Muscle of back (tissue), 13 donors: ENCODE data around the gene CHMP6. TPM values are rescaled to one million over a fixed set of nuclear protein-coding genes. Genes with fewer than 3 reads are reported as not detected.

Experiments used
- DNase-seq, 3 donors: peaks; one replicate each; pipeline versions ENCODE4 v3.0.0 to v3.0.0-alpha.2; 2013
- long read RNA-seq, 9 donors: transcript quantifications; one replicate each; lab custom pipeline, GENCODE V29; 2026
- polyA plus RNA-seq, 10 donors: library from polyadenylated mRNA; unstranded; fragments of 120-200 nt; gene quantifications; one replicate each; pipeline ENCODE4 v1.2.1, GENCODE V29; 2013; ENCODE audit not compliant: insufficient read length in 10 of 10

The CHMP6 gene
- 10 to 100 TPM; 17.0 to 26.6 (median 24.9) TPM for polyA plus RNA-seq
- long read RNA-seq, donor 1, transcript CHMP6-201 (8 exons, 1,664 nt), result major isoform, 18 of 18 reads
- long read RNA-seq, donor 1, partial matches to known transcripts, result 0 of 18 reads
- long read RNA-seq, donor 1, other reads (novel, unspliced or antisense), result 0 of 18 reads
- long read RNA-seq, donor 2, transcript CHMP6-201 (8 exons, 1,664 nt), result major isoform, 13 of 13 reads
- long read RNA-seq, donor 2, partial matches to known transcripts, result 0 of 13 reads
- long read RNA-seq, donor 2, other reads (novel, unspliced or antisense), result 0 of 13 reads
- long read RNA-seq, donor 3, result 0 reads
- long read RNA-seq, donor 4, transcript CHMP6-201 (8 exons, 1,664 nt), result major isoform, 9 of 9 reads
- long read RNA-seq, donor 4, partial matches to known transcripts, result 0 of 9 reads
- long read RNA-seq, donor 4, other reads (novel, unspliced or antisense), result 0 of 9 reads
- long read RNA-seq, donor 5, transcript CHMP6-201 (8 exons, 1,664 nt), result major isoform, 21 of 21 reads
- long read RNA-seq, donor 5, partial matches to known transcripts, result 0 of 21 reads
- long read RNA-seq, donor 5, other reads (novel, unspliced or antisense), result 0 of 21 reads
- long read RNA-seq, donor 6, transcript CHMP6-201 (8 exons, 1,664 nt), result major isoform, 13 of 13 reads
- long read RNA-seq, donor 6, partial matches to known transcripts, result 0 of 13 reads
- long read RNA-seq, donor 6, other reads (novel, unspliced or antisense), result 0 of 13 reads
- long read RNA-seq, donor 7, transcript CHMP6-201 (8 exons, 1,664 nt), result major isoform, 13 of 13 reads
- long read RNA-seq, donor 7, partial matches to known transcripts, result 0 of 13 reads
- long read RNA-seq, donor 7, other reads (novel, unspliced or antisense), result 0 of 13 reads
- long read RNA-seq, donor 8, transcript CHMP6-201 (8 exons, 1,664 nt), result major isoform, 11 of 11 reads
- long read RNA-seq, donor 8, partial matches to known transcripts, result 0 of 11 reads
- long read RNA-seq, donor 8, other reads (novel, unspliced or antisense), result 0 of 11 reads
- long read RNA-seq, donor 9, partial matches to known transcripts, result 0 of 2 reads
- long read RNA-seq, donor 9, other reads (novel, unspliced or antisense), result 0 of 2 reads

DNA sequence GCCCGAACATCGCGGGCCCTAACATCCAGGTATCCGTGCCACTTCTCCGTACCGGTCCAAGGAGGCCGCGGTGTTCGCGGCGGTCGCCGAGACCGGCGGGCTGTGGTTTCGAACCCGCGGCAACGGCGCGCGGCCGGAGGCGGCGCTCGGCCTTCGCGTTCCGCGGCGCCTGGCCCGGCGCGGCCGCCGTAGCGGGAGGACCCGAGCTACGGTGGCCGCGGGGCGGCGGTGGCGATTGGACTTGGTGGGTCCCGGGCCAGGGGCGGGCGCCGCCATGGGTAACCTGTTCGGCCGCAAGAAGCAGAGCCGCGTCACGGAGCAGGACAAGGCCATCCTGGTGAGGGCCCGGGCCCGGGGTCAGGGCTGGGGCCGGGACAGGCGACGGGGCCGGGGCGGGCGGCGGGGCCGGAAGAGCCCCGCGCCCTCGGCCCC lies at the start of gene CHMP6:
Gene CHMP6 (plus strand): TSS at position 197 of the 432 bp plus-strand sequence. CDS start 78 bp downstream, at position 275.
- peak; percentile 80 to 92 (median 88) for DNase-seq

DNA sequence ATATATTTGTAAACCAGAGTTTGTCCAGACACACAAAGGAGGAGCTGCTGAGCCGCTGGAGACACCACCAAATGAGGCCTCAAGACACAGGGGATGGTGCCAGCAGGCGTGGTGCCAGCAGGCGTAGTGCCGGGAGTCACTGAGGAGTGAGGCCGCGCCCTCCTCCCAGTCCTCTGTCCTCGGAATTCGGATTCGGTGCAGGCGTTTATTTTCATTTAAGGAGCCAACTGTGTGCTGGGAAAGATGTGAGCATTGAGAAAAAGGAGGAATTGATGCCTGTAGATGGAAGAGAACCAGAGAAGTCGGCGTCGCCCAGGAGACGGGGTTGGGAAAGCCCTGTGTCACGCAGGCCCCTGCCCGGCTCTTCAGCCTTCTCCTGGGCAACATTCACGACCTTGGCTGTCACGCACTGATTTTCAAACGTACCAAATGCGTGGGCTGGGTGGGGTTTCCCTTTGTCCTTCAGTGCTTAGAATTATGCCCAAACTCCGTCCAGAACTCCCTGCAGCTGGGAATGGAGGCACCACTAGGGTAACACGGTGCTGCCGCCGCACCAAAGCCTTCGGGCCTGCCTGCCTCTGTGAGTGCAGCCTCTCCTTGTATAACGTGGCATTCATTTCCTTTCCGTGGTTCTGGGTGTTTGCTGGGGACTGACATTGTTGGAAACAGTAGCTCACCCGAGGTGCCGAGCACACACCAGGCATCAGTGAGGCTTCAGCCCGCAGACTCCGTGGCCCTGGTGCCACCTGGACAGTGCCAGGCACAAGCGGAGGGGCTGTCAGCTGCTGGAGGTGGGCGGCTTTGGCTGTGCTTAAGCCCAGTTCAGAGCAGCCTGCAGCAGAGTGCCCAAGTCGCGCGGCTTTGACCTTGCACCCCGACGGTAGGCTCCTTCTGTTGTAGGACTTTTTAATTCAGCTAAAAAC lies 49.0 kb upstream of the CHMP6 start:
- peak; percentile 85 to 97 (median 95) for DNase-seq

DNA sequence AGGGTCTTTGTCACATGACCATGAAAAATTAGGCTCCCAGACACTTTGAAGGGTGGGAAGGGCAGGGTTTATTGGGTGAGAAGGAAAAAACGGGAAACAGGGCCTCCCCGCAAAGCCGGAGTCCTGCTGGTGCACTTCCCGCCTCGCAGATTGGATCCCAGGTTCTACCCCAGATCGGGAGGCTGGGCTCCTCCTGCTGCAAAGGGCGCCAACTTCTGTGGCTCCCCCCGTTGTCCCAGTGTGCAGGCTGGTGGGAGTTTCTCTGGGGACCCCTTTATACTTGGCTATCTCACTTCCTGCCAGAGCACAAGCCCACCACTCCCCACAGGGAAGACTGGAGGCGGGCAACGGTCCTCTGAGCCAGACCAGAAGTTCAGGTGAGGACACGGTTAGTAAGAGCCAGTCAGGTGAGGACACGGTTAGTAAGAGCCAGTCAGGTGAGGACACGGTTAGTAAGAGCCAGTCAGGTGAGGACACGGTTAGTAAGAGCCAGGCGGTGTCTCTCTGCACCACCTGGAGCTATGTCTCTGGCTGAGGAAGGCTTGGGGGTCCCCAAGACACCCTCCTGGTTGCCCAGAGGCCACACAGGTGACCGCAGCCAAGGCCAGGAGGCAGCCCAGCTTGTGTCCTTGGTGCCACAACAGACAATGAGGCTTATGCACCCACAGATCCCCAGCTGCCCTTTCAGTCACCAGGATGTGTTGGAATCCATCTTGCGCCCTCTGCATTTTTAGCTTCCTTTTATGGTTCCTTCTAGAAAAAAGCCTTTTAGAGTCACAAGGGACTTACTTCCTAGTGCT lies 48.1 kb upstream of the CHMP6 start:
- no peak for DNase-seq

DNA sequence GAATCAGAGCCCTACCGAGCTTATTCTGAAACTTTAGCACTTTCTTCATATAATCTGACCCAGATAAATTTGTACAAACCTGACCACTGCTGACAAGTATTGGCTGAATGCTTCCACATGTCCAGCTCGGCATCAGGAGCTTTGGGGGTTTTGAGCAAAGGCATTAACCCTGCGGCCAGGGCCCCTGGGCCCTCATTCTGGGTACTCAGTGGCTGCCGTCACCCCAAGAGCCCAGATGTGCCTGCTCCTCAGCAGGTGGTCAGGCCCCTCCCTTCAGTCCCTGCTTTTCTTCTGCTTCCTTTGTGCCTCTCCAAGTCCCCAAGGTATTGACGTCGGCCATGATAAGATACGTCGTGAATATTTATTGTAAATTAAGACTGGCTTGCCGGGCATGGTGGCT lies 47.3 kb upstream of the CHMP6 start:
- no peak for DNase-seq

DNA sequence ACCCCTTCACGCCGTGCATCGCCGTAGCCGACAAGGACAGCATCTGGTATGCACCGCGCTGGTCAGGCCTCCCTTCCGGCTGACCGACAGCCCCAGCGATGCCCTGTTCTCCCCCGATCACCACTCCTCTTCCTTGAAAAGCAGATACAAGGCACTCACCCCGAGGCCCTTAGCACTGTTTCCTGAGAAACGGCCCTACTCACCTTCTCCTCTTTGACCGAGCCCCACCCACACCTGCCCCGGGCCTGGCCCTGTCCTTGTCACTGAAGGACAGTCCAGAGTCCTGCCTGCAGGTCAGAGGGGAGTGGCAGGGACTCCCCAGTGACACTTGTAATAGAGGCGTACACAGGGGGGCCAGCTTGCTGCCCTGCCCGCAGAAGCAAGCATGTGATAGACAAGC lies 45.9 kb upstream of the CHMP6 start:
- DNase-seq, result no peak

DNA sequence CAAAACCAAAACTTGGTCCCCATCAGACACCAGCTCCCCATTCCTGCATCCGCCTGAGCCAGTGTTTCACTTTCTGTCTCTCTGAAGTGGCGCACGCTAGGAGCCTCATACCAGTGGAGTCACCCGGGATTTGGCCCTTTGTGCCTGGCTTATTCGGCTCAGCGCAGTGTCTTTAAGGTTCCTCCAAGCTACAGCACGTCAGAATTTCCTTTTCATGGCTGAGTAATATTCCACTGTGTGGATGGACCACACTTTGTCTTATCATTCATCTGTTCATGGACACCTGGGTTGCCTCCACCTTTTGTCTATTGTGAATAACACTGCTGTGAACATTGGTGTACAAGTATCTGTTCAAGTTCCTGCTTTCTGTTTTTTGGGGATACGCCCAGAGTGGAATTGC lies 45.2 kb upstream of the CHMP6 start:
- DNase-seq, result no peak

DNA sequence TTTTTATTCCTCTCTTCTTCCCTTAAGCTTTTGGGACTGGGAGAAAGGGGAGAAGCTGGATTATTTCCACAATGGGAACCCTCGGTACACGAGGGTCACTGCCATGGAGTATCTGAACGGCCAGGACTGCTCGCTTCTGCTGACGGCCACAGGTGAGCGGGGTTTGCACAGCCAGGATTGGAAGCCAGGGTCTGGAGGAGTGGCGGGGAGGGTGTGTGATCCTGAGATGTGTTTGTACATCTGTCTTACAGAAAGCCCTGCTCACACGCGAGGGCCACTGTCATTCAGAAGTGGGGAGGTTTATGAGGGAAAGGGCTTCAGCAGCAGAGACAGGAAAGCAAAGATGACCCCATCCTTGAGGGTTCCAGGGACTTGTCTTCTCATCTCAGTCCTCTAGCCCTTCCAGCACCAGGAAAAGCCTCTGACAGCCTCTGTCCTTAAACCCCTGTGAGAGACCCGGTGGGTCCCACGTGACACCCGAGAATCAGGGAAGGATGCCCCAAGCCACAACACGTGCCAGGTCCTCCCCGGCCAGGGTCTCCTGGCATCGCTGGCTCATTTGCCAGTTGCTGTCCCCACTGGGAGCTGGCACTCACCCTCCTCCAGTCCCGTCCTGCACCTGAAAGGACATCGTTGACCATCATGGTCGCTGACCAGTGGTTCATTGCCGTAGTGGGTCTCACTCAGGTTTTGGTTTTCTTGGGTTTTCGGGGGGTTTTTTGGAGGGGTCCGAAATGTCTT lies 44.3 kb upstream of the CHMP6 start:
- no peak for DNase-seq

DNA sequence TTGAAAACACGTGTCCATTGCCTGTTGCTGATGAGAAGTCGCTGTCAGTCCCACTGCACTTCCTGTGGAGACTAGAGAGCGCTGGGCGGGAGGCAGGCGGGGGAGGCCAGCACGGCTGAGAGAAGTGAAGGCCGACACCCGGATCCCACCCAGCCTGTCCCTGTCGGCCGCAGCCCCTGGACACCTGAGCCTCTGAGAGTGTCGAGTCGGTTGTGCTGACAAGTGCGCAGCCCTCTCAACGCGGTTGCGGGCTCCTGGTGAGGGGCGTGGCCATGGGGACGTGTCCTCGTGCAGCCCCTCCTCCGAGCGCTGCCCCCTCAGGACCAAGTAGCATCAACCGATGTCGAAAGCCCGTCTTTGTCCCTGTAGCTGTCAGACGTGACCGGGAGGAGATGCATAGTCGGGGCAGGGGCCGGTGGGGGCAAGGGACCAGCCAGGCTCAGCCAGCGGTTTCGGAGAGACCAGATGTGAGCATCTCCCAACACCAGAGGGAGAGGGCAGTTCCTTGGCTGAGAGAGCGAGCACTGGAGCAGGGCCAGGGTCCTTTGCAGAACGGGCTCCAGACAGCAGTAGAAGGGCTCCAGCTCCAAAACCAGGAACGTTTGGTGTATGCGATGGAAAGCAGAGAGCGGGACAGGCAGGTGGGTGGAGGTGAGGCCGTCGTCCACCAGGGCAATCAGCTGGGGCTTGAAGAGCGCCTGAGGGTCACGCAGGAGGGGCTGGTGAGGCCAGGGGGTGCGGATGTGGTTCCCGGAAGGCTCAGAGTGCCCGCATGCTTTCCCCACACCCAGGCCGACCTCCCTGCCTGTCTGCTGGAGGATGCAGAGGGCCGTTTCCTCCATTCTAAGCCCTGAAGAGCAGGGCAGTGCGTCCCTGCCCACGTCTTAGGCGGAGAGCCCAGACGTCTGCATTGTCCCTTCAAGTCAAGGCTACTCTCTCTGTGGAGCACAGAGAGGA lies 43.3 kb upstream of the CHMP6 start:
- no peak for DNase-seq

DNA sequence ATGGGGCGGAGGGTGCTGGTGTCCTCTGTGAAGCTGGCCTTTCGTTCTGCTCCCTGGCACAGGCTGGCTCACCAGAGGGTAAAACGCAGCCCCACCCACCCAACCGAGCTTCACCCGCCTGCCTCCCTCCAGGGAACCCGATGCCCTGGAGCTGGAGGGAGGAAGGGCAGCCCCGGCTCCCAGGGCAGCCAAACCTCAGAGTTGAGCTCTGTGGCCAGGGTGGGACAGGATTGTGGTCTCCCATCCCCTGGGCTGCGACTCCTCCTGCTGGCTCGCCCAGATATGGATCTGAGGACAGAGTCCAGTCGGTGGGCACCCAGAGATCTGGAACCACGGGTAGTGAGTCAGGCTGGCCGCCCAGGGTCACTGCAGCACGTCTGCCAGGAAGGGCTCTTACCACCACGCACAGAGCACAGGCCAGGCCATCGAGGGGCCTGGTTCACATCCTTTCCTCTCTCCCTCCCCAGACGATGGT lies 42.6 kb upstream of the CHMP6 start:
- DNase-seq, result no peak

DNA sequence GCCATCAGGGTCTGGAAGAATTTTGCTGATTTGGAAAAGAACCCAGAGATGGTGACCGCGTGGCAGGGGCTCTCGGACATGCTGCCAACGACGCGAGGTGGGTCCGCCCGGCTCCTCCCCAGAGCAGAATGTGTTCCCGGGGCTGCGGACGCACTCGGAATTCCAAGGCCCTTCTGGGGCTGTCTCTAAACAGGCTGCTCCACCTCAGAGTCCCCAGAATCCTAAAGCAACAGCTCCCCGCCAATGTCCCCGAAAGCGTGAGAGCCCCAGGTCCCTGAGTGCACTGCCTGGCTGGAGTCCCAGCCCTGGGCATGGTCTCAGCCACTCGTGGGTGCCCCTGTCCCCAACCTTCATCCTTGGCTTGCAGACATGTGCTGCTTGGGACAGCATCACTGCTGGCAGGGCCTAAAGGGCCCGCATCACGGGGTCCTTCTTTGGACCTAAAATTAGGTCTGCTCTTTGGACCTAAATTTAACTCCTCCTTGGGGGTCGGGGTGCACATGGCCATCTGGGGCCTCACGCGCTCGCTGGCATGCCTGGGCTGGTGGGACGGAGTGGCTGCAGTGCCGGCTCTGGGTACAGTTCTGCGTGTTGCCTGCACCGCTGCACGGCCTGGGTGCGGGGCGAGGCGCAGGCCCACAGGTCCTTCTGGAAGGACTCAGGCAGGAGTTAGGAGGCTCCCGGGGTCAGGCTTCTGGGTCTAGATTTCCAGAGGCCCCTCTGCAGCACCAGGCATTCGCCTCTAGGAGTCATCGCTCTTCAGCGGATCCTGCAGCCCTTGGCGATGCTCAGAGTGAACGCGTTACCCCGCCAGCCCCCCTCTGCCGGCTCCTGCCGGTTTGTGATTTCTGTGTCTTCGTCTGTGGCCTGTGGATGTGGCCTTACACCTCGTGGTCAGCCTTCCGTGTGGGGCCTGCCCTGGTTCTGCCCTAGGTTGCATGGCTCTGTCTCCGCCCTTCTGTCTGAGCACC lies 41.9 kb upstream of the CHMP6 start:
- no peak for DNase-seq

DNA sequence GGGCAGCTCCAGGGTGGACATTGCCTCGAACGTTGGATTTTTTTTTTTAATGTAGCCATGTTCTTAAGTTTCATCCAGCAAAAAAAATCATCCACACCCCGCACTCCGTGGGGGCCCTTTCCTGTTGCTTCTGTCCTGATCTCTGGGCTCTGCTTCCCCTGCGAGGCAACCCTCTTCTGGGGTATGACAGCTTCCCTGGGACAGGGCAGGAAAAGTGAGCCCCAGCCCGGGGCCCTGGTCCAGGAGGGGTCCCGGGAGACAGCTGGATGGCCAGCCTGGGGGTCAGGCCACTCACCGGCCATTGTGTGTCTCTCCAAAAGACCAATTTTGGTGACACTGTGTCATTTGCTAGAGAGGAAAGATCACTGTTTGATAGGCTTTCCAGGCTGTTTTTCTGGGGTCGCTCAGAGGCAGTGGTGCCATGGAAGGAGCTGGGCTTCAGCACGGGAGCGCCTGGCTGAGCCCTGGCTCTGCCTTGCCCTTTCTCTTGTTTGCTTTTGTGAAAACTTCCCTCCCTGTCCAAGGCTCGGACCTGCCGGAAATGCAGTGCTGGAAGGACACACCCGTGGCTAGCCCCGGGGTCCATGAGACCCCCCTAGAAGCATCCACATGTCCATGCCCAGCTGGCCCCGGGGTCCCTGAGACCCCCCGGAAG lies 41.0 kb upstream of the CHMP6 start:
- DNase-seq, result no peak

DNA sequence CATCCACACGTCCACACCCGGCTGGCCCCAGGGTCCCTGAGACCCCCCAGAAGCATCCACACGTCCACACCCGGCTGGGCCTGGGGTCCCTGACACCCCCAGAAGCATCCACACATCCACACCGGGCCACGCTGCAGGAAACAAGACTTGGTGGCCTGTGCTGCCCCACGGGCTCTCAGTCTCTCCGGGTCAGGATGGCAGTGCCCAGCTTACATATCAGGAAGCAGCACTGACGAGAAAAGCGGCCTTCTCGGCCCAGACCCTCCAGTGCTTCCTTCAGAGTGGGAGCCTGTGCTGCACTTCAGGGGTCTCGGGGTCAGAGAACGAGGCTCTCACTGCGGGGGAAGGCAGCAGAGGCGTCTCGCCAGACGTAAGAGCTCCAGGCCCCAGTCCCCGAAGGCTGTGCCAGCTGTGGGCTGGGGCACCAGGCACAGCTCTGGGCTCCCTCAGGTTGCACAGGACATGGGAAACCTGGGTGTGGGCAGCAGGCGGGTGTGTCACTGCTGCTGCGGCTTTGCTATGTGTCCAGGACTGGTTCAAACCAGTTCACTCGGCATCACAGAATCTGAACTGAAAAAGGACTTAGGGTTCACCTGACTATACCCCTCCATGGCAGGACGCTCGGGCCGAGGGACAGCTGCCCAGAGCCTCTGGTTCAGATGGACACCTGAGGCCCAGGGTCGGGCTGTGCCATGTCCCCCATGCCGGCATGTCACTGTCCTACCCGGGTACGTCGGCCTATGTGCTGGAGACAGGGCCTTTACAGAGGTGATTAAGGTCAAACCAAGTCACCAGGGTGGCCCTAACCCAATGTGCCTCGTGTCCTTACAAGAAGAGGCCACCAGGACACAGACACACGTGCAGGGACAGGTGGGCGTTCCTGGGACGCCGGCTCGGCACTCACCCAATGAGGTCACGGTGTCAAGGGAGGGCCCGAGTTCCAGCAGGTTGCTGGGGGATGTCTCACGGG lies 40.2 kb upstream of the CHMP6 start:
- no peak for DNase-seq

DNA sequence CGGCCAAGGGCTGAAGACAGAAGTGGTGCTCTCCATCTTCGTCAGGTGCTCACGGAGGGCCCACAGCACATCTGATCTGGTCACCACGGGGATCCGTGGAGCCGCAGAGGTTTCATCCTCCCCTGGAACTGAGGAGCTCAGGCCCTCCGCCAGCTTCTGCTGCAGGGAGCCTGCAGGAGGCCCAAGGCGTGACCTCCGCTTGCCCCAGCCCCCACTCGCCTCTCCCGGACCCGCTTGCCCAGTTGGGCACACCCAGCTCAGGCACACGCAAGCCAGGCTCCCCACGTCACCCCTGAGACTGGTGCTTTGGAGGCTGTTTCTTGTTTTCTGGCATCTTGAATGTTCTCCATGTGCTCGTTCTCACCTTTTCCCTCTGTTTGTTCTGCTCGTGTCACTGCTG lies 39.4 kb upstream of the CHMP6 start:
- DNase-seq, result no peak

DNA sequence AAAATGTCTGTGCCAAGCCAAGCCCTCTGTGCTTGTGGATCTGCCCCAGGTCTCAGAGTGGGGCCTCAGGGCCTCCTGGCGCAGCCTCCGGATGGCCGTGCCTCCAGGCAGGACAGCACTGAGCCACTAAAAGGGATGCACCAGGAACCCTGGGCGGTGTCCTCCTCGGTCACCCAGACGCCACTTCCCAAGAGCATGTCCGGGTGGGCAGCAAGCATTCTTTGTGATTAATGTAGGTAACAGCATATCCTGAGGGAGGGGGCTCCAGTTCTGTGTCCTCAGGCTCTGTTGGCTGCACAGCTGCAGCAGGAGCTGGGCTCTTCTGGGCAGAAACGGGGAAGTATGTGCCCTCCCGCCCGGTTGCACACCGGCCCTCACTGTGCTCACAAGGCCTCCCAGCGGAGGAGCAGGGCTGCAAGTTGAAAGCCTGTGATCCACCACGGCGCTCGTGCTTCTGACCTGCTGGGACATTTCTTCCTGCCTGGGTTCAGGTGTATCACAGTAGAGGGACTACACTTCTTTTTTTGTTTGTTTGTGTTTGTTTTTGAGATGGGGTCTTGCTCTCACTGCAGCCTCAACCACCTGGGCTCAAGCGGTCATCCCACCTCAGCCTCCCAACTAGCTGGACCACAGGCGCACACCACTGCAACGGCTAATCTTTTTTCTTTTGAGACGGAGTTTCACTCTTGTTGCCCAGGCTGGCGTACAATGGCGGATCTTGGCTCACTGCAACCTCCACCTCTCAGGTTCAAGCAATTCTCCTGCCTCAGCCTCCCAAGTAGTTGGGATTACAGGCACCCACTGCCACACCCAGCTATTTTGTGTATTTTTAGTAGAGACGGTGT lies 37.9 kb upstream of the CHMP6 start:
- no peak for DNase-seq
